OCI-LY7 (cell line): ENCODE data around the gene SPATS2L. TPM values are rescaled to one million over a fixed set of nuclear protein-coding genes. Genes with fewer than 3 reads are reported as not detected.

Source experiments
- BruUV-seq: library from RNA; stranded (reverse); fragments of 400-500 nt; replicated peaks from 2 replicates; lab custom pipeline; 2021; lab: Mats Ljungman, UMichigan
- CTCF ChIA-PET: fragments of 300-600 bp; sonication (Branson Sonifier 250); formaldehyde crosslinking; loops from one replicate; lab custom pipeline; 2022; ENCODE audit warnings: antibody characterized with exemption; ENCODE audit not compliant: unreplicated experiment; lab: Charles Lee
- POLR2A ChIA-PET: fragments of 300-600 bp; sonication (Branson Sonifier 250); formaldehyde crosslinking; loops from one replicate; lab custom pipeline; 2022; ENCODE audit warnings: antibody characterized with exemption; lab: Charles Lee
- DNase-seq: peaks from one replicate; pipeline ENCODE4 v3.0.0-alpha.2; 2015; ENCODE audit warnings: low spot score
- H2AFZ ChIP-seq: fragments of 200-600 bp; sonication (generic), shearing (Covaris generic); 2 replicates; pipeline ENCODE4 v1.6.1; 2014; ENCODE audit warnings: mild to moderate bottlenecking, antibody characterized with exemption, low read length, moderate library complexity
- H3K27ac ChIP-seq: fragments of 200-600 bp; sonication (generic); 2 replicates; pipeline ENCODE4 v1.5.1; 2014; ENCODE audit warnings: mixed run types, low read depth, mild to moderate bottlenecking, moderate library complexity, low read length, inconsistent platforms; ENCODE audit not compliant: poor library complexity, severe bottlenecking
- H3K36me3 ChIP-seq: fragments of 200-600 bp; sonication (generic); 2 replicates; pipeline ENCODE4 v1.6.1; 2014; ENCODE audit warnings: mild to moderate bottlenecking, antibody characterized with exemption, low read length, moderate library complexity, mixed read lengths; ENCODE audit not compliant: insufficient read depth
- H3K4me1 ChIP-seq: fragments of 200-600 bp; sonication (generic); 2 replicates; pipeline ENCODE4 v1.5.1; 2014; ENCODE audit warnings: mild to moderate bottlenecking, low read length; ENCODE audit not compliant: insufficient read depth, poor library complexity, severe bottlenecking
- H3K4me2 ChIP-seq: fragments of 200-600 bp; sonication (generic); 2 replicates; pipeline ENCODE4 v1.6.1; 2014; ENCODE audit warnings: mild to moderate bottlenecking, low read length
- H3K4me3 ChIP-seq: fragments of 200-600 bp; sonication (generic); 2 replicates; pipeline ENCODE4 v1.5.1; 2014; ENCODE audit warnings: mild to moderate bottlenecking, low read depth, low read length; ENCODE audit not compliant: poor library complexity, severe bottlenecking
- H3K79me2 ChIP-seq: fragments of 200-600 bp; sonication (generic); 2 replicates; pipeline ENCODE4 v1.6.1; 2016; ENCODE audit warnings: low read depth, mild to moderate bottlenecking, low read length, moderate library complexity, mixed read lengths; ENCODE audit not compliant: insufficient read depth
- H3K9me2 ChIP-seq: fragments of 200-600 bp; sonication (generic); 2 replicates; pipeline ENCODE4 v1.6.1; 2016; ENCODE audit warnings: mild to moderate bottlenecking, low read length, mixed read lengths; ENCODE audit not compliant: insufficient read depth
- H3K9me3 ChIP-seq: fragments of 200-600 bp; sonication (generic); 2 replicates; pipeline ENCODE4 v1.6.1; 2014; ENCODE audit warnings: mild to moderate bottlenecking, mixed run types, low read length, mixed read lengths
- H4K20me1 ChIP-seq: fragments of 200-600 bp; sonication (generic); 2 replicates; pipeline ENCODE4 v1.6.1; 2014; ENCODE audit warnings: mild to moderate bottlenecking, antibody characterized with exemption, low read length, moderate library complexity, mixed read lengths; ENCODE audit not compliant: insufficient read depth
- EZH2phosphoT487 ChIP-seq: fragments of 200-600 bp; sonication (generic); IDR thresholded peaks from 2 replicates; pipeline ENCODE4 v1.6.1; 2018; ENCODE audit warnings: low read depth, borderline replicate concordance, mild to moderate bottlenecking, mixed run types, antibody characterized with exemption, low read length, moderate library complexity, mixed read lengths
- intact Hi-C: fragments of 100-400 bp; cut with micrococcal nuclease; formaldehyde crosslinking; loops from one replicate; pipeline ENCODE4 v1.10.0; 2022; ENCODE audit not compliant: unreplicated experiment
- total RNA-seq, 2 experiments: library from RNA; depleted of rRNA in 1 of 2; stranded (reverse); fragments of >200 nt in 1 of 2; shearing (Covaris generic) in 1 of 2; gene quantifications; 2 replicates each; pipeline ENCODE4 v1.2.3, GENCODE V29; 2014 to 2022
- TF ChIP-seq, protein P1 (sequence below): fragments of 200-600 bp; sonication (generic); conservative IDR thresholded peaks from 2 replicates; pipeline ENCODE4 v1.5.1; 2014; ENCODE audit warnings: mild to moderate bottlenecking, antibody characterized with exemption, low read length, moderate library complexity, mixed read lengths

The SPATS2L gene
- total RNA-seq, 2 experiments from 2014 or later: 3.1 to 5.2 TPM

DNA sequence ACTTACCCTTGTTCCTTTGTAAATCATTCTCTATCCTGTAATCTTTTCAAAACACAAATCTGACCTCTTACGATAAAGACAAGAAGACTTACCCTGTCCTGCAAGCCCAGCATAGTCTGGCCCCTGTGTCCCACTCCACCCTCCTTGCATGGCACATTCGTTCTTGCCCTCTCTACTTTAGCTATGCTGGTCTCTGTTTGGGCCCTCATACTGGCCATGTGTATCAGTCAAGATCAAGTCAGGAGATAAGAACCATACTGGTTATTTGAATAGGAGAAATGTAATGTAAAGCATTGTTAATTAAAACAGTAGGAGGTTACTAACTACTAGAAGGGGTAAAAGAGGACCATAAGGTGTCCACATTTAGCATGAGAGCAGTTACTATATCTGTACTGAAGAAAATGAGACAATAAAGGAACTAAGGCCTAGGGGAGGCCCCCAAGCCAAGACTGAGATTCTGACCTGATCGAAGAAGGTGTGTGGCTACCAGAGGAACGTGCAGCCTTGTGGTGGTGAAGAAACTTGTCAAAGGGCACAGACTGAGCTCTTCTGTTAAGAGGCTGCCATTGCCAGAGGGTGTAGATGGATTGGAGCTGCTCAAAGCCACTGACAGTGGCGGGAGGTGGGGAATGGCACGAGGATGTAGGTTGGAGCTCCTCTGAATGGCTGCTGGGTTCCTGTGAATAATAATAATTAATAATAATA is 122.6 kb downstream of the SPATS2L start:
- no peak overlapping the region for H3K27ac ChIP-seq
- ChIA-PET POLR2A (interaction anchor here (1.3 kb wide), 1 partner anchor 39 kb away, joined by 3 read pairs; no protein-coding TSS in a partner anchor), CTCF (no interaction called here)
- H2AFZ ChIP-seq: no peak overlapping the region
- H3K36me3 ChIP-seq: no peaks in the 10 kb centered on the region
- no peaks in the 10 kb centered on the region for H3K79me2 ChIP-seq
- no peak for TF ChIP-seq EZH2phosphoT487
- TF ChIP-seq, protein P1, sequence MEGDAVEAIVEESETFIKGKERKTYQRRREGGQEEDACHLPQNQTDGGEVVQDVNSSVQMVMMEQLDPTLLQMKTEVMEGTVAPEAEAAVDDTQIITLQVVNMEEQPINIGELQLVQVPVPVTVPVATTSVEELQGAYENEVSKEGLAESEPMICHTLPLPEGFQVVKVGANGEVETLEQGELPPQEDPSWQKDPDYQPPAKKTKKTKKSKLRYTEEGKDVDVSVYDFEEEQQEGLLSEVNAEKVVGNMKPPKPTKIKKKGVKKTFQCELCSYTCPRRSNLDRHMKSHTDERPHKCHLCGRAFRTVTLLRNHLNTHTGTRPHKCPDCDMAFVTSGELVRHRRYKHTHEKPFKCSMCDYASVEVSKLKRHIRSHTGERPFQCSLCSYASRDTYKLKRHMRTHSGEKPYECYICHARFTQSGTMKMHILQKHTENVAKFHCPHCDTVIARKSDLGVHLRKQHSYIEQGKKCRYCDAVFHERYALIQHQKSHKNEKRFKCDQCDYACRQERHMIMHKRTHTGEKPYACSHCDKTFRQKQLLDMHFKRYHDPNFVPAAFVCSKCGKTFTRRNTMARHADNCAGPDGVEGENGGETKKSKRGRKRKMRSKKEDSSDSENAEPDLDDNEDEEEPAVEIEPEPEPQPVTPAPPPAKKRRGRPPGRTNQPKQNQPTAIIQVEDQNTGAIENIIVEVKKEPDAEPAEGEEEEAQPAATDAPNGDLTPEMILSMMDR: no peak
- no TSS peak for BruUV-seq
- no peaks in the 10 kb centered on the region for H4K20me1 ChIP-seq
- no peaks in the 10 kb centered on the region for H3K9me3 ChIP-seq
- no peak for DNase-seq
- no peaks in the 10 kb centered on the region for H3K9me2 ChIP-seq
- no peak overlapping the region for H3K4me2 ChIP-seq
- no peaks in the 10 kb centered on the region for H3K4me1 ChIP-seq
- intact Hi-C loops: no loop called here
- no peak overlapping the region for H3K4me3 ChIP-seq

- no peaks in the 10 kb centered on the region for H3K79me2 ChIP-seq
- no peak overlapping the region for H2AFZ ChIP-seq
- H4K20me1 ChIP-seq: no peaks in the 10 kb centered on the region
- DNase-seq: no peak
- H3K9me2 ChIP-seq: no peaks in the 10 kb centered on the region
- H3K4me2 ChIP-seq: no peak overlapping the region
- ChIA-PET POLR2A (no interaction called here), CTCF (no interaction called here)
- no peaks in the 10 kb centered on the region for H3K9me3 ChIP-seq
- intact Hi-C loops: no loop called here
- H3K4me3 ChIP-seq: no peak overlapping the region
- H3K27ac ChIP-seq: no peak overlapping the region
- no peak for TF ChIP-seq EZH2phosphoT487
- TF ChIP-seq, protein P1: no peak
- no TSS peak for BruUV-seq
- no peaks in the 10 kb centered on the region for H3K4me1 ChIP-seq
- H3K36me3 ChIP-seq: no peaks in the 10 kb centered on the region
Observed at GRCh38 chr2:200430017-200430416, 123.5 kb downstream of the SPATS2L start.
